Uterus (tissue), 4 donors: Measurements from ENCODE around the gene PREX1. TPM values are rescaled to one million over a fixed set of nuclear protein-coding genes. Genes with fewer than 3 reads are reported as not detected.
"Not testable (repeated sequence)": the region's sequence is repeated elsewhere in the genome, so short reads cannot be mapped to it uniquely, and the experiment has no call there.

Source experiments
- DNase-seq, 2 donors: peaks; one replicate each; pipeline ENCODE4 v3.0.0-alpha.2; 2019 to 2020
- H3K27ac ChIP-seq, 2 donors: fragments of 200-600 bp; sonication (generic); 1 replicate in 1 of 2; 2 replicates in 1 of 2; pipeline ENCODE4 v1.5.1; 2016 to 2018
- H3K27me3 ChIP-seq, 2 donors: fragments of 200-600 bp; sonication (generic); one replicate each; pipeline ENCODE4 v1.5.1; 2018 to 2019; ENCODE audit warnings: control low read depth in 1 of 2
- H3K36me3 ChIP-seq, 2 donors: fragments of 200-600 bp; sonication (generic); one replicate each; pipeline ENCODE4 v1.5.1; 2019; ENCODE audit warnings: control low read depth in 1 of 2
- H3K4me1 ChIP-seq, 2 donors: fragments of 200-600 bp; sonication (generic); one replicate each; pipeline ENCODE4 v1.5.1; 2018 to 2019; ENCODE audit warnings: control low read depth in 1 of 2
- H3K4me3 ChIP-seq, 2 donors: fragments of 200-600 bp; sonication (generic); 1 replicate in 1 of 2; 2 replicates in 1 of 2; pipeline ENCODE4 v1.5.1; 2018 to 2019; ENCODE audit warnings: mild to moderate bottlenecking in 1 of 2
- H3K9me3 ChIP-seq, 2 donors: fragments of 200-600 bp; sonication (generic); one replicate each; pipeline ENCODE4 v1.5.1; 2019; ENCODE audit warnings: control low read depth in 1 of 2
- CTCF ChIP-seq, 4 experiments: fragments of 200-600 bp in 2 of 4; fragments of 450-650 bp in 2 of 4; sonication (generic) in 2 of 4; IDR thresholded peaks; one replicate each; pipeline ENCODE4 v1.5.1; 2016 to 2019; ENCODE audit warnings: antibody characterized with exemption in 4 of 4, mild to moderate bottlenecking in 2 of 4, moderate library complexity in 1 of 4
- POLR2A ChIP-seq, 2 donors: fragments of 450-650 bp; IDR thresholded peaks; one replicate each; pipeline ENCODE4 v1.6.1; 2016; ENCODE audit warnings: antibody characterized with exemption in 2 of 2, mild to moderate bottlenecking in 1 of 2, moderate library complexity in 1 of 2
- intact Hi-C: fragments of 100-400 bp; cut with DNase I; formaldehyde crosslinking; loops from one replicate; pipeline ENCODE4 v1.15.1; 2023; ENCODE audit warnings: low total_unique reads
- total RNA-seq, 4 donors: library from RNA; depleted of rRNA in 3 of 4; stranded (reverse); fragments of >200 nt in 3 of 4; gene quantifications; one replicate each; pipeline versions ENCODE4 v1.1.0 to v1.2.4, GENCODE V29; 2014 to 2023
- donor health status: DM: yes; HTN: yes; CAD: no.

PREX1 gene
- total RNA-seq, 4 donors from 2014 or later, result 3.6 to 19.7 (median 11.3) TPM

DNA sequence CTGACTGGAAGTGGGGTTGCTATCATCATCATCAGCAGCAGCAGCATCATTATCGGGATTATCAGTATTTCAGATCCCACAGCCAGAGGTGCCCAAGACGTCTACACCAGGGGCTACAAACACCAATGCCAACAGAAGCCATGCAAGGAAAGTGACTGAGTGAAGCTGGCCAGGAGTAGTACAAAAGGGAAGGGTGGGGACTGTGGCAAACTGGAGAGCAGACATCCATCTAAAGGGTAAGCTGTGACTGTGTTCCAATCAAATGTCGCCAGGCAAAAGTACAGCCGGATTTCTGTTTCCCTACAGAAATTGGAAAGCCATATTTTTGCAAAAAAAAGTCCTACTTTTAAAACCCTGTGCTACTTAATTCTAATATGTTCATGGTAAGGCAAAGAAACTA lies 50.0 kb downstream of the PREX1 start:
- no peak for TF ChIP-seq POLR2A (IDR thresholded peaks at IDR 0.05)
- TF ChIP-seq CTCF (IDR thresholded peaks at IDR 0.05), result no peak
- intact Hi-C loops, result no loop called here

GRCh38 chr20:48777005-48777404 lies 50.8 kb downstream of the PREX1 start:
- no peaks in the 10 kb centered on the region for H3K9me3 ChIP-seq
- intact Hi-C loops, result no loop called here
- H3K36me3 ChIP-seq, result no peaks in the 10 kb centered on the region
- no peaks in the 10 kb centered on the region for H3K27me3 ChIP-seq
- no peak for DNase-seq
- no peak for TF ChIP-seq POLR2A (IDR thresholded peaks at IDR 0.05)
- no peak for TF ChIP-seq CTCF (IDR thresholded peaks at IDR 0.05)
- no peak overlapping the region for H3K4me3 ChIP-seq
- H3K27ac ChIP-seq, result no peak overlapping the region
- H3K4me1 ChIP-seq, result no peaks in the 10 kb centered on the region

More for the DNA sequence above, 50.0 kb downstream of the PREX1 start:
- Histone ChIP-seq H3K9me3 (no peaks in the 10 kb centered on the region), H3K4me3 (no peak overlapping the region), H3K4me1 (no peaks in the 10 kb centered on the region), H3K36me3 (no peaks in the 10 kb centered on the region), H3K27ac (no peak overlapping the region), H3K27me3 (no peaks in the 10 kb centered on the region)
- DNase-seq, result no peak

DNA sequence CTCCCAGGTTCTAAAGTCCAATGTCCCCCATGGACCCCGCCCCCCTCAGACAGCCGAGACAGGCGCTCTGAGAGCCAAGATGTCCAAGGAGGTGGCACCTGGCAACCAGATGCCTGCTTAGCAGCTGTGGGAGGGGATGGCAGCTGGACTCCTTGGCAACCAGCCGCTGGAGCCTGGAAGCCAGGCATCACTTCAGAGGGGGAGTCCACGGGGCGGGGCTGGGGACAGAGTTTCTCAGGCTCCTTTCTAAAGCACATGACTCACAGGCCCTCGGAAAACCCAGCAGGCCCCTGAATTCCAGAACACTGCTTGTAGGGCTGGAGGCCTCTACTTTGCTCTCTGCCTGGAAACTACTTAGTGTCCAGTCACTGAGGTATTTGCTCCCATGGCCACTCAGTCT lies 51.5 kb downstream of the PREX1 start:
- H3K4me3 ChIP-seq, result no peak overlapping the region
- intact Hi-C loops, result no loop called here
- no peak for DNase-seq
- H3K4me1 ChIP-seq, result no peaks in the 10 kb centered on the region
- no peaks in the 10 kb centered on the region for H3K27me3 ChIP-seq
- no peaks in the 10 kb centered on the region for H3K9me3 ChIP-seq
- TF ChIP-seq CTCF (IDR thresholded peaks at IDR 0.05) (no peak), POLR2A (IDR thresholded peaks at IDR 0.05) (no peak)
- H3K27ac ChIP-seq, result no peak overlapping the region
- H3K36me3 ChIP-seq, result no peaks in the 10 kb centered on the region

GRCh38 chr20:48775545-48775944 lies 52.3 kb downstream of the PREX1 start:
- H3K9me3 ChIP-seq, DNase-seq, H3K36me3 ChIP-seq, intact Hi-C loops, H3K4me1 ChIP-seq, H3K4me3 ChIP-seq, H3K27me3 ChIP-seq, H3K27ac ChIP-seq: not testable (repeated sequence)

GRCh38 chr20:48774696-48775095 lies 53.1 kb downstream of the PREX1 start:
- no peak overlapping the region for H3K27ac ChIP-seq
- H3K9me3 ChIP-seq, result no peaks in the 10 kb centered on the region
- DNase-seq, result no peak
- intact Hi-C loops, result no loop called here
- no peaks in the 10 kb centered on the region for H3K36me3 ChIP-seq
- no peak overlapping the region for H3K4me3 ChIP-seq
- no peaks in the 10 kb centered on the region for H3K4me1 ChIP-seq
- H3K27me3 ChIP-seq, result no peaks in the 10 kb centered on the region
- TF ChIP-seq POLR2A (IDR thresholded peaks at IDR 0.05), result no peak
- no peak for TF ChIP-seq CTCF (IDR thresholded peaks at IDR 0.05)

DNA sequence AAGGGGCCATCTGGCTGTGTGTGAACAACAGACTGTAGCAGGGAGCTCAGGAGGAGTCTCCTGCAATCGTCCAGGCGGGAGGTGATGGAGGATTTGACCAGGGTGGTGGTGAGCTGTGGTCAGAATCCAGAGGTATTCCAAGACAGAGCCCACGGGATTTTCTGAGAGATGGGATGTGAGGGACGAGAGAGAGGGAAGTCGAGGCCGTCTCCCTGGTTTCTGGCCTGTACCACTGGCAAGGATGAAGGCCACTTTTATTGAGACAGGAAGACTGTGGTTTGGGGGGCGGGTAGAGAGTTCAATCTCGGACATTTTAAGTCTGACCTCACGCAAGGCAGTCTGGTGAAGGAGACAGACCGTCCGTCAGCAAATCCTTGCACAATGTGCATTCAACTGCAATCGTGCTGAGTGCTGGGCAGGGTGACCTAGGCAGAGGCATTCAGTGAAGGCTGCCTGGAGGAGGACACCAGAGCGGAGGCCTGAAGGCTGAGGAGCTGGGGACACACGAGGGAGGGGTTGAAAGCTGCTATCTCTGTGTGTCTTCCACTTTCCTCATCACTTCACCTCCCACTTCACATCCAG lies 53.9 kb downstream of the PREX1 start:
- H3K9me3 ChIP-seq, result no peaks in the 10 kb centered on the region
- no peaks in the 10 kb centered on the region for H3K4me1 ChIP-seq
- intact Hi-C loops, result no loop called here
- H3K27me3 ChIP-seq, result no peaks in the 10 kb centered on the region
- no peaks in the 10 kb centered on the region for H3K36me3 ChIP-seq
- no peak overlapping the region for H3K4me3 ChIP-seq
- no peak overlapping the region for H3K27ac ChIP-seq
- TF ChIP-seq CTCF (IDR thresholded peaks at IDR 0.05) (no peak), POLR2A (IDR thresholded peaks at IDR 0.05) (no peak)
- no peak for DNase-seq
